ENCODE results near the gene FOXO1. TPM values are rescaled to one million over a fixed set of nuclear protein-coding genes. Genes with fewer than 3 reads are reported as not detected.

Gene FOXO1
- total and polyA plus RNA-seq, 2 of the 13 experiments (the other 11 are each of a cell fraction or from before 2014, with no cell fraction given), result 8.1 to 13.1 TPM

- H3K79me2 ChIP-seq (ENCODE audit: insufficient read depth, low read length), result peaks cover 99% of the 10 kb centered on the region
- H4K20me1 ChIP-seq (ENCODE audit: insufficient read depth, low read length), result peaks cover 73% of the 10 kb centered on the region
- H3K4me1 ChIP-seq (ENCODE audit: insufficient read depth, low read length), result peaks cover 70% of the 10 kb centered on the region
- no peak overlapping the region for H3K4me3 ChIP-seq (replicated peaks in 1 of 3; ENCODE audit: insufficient read depth in 1 of 3, low read depth in 2 of 3, low read length in 3 of 3)
- no peaks in the 10 kb centered on the region for H3K27me3 ChIP-seq (ENCODE audit: control insufficient read depth in 1 of 2, insufficient read depth in 2 of 2, low read length in 2 of 2)
- DNase-seq (ENCODE audit: low spot score), result no peak
- no TSS peak for BruUV-seq (replicated peaks)
- WGBS (ENCODE audit: low lambda C conversion rate), result 95% methylated on average over 1 of the region's 1 CpG
- intact Hi-C loops (cut with micrococcal nuclease; ENCODE audit: unreplicated experiment), result no loop called here
- in situ Hi-C loops (cut with HindIII; ENCODE audit: extremely low pct_ligation_motif_present, low pct_unique_long_range_greater_than_20kb), result no loop called here
- POLR2A ChIA-PET, result no interaction called here
- ATAC-seq, result no peak
- no peak overlapping the region for H2AFZ ChIP-seq (ENCODE audit: low read length)
- H3K27ac ChIP-seq (ENCODE audit: extremely low read length, insufficient read depth, low read length), result no peak overlapping the region
- CTCF ChIA-PET (ENCODE audit: low intra/inter-chr PET ratio, low total read pairs), result no interaction called here
- TF ChIP-seq ZBTB10 (CRISPR knock-in tag; IDR thresholded peaks at IDR 0.05; ENCODE audit: borderline replicate concordance) (no peak), HOMEZ (CRISPR knock-in tag; IDR thresholded peaks at IDR 0.05; ENCODE audit: low read depth) (no peak), ZBTB1 (CRISPR knock-in tag; IDR thresholded peaks at IDR 0.05; ENCODE audit: borderline replicate concordance) (no peak), ZNF350 (CRISPR knock-in tag; IDR thresholded peaks at IDR 0.05; ENCODE audit: borderline replicate concordance, low read depth) (no peak), KLF13 (CRISPR knock-in tag; IDR thresholded peaks at IDR 0.05) (no peak), NR2F1 (CRISPR knock-in tag; IDR thresholded peaks at IDR 0.05) (no peak), ARID4A (CRISPR knock-in tag; IDR thresholded peaks at IDR 0.05; ENCODE audit: borderline replicate concordance) (no peak), ELK4 (CRISPR knock-in tag; IDR thresholded peaks at IDR 0.05; ENCODE audit: borderline replicate concordance) (no peak), ZNF598 (CRISPR knock-in tag; IDR thresholded peaks at IDR 0.05; ENCODE audit: borderline replicate concordance) (no peak)
- no peak for FAIRE-seq
- no peaks in the 10 kb centered on the region for H3K9me3 ChIP-seq (ENCODE audit: low read length)
- no peak overlapping the region for H3K4me2 ChIP-seq (ENCODE audit: low read depth, low read length)
- H3K9ac ChIP-seq (ENCODE audit: insufficient read depth, low read depth, low read length), result no peak overlapping the region
- peaks cover 0 to 5% of the 10 kb centered on the region in 2 experiments; a peak in 3 of 5 replicates for H3K36me3 ChIP-seq (replicated peaks in 1 of 2; ENCODE audit: control insufficient read depth in 1 of 2, insufficient read depth in 2 of 2, low read length in 2 of 2)
Measured at GRCh38 chr13:40598569-40598968, 67.9 kb downstream of the FOXO1 start.
